Upper lobe of left lung (tissue), 6 donors: ENCODE data around the gene HNMT. TPM values are rescaled to one million over a fixed set of nuclear protein-coding genes. Genes with fewer than 3 reads are reported as not detected.

Experiments used
- ATAC-seq, 2 donors: fragments of 200-7000 bp; cut with Tn5 transposase; one replicate each; pipeline ENCODE4 v1.9.1; 2022; ENCODE audit warnings: mild to moderate bottlenecking in 2 of 2, moderate library complexity in 2 of 2; ENCODE audit not compliant: low FRiP score in 2 of 2
- DNase-seq, 2 donors: peaks; one replicate each; pipeline ENCODE4 v3.0.0-alpha.2; 2019 to 2020
- H3K27ac ChIP-seq, 4 donors: fragments of 200-600 bp; sonication (generic); one replicate each; pipeline ENCODE4 v1.5.1; 2016 to 2019
- H3K27me3 ChIP-seq, 4 donors: fragments of 200-600 bp; sonication (generic); one replicate each; pipeline ENCODE4 v1.5.1; 2017 to 2019
- H3K36me3 ChIP-seq, 4 donors: fragments of 200-600 bp; sonication (generic); one replicate each; pipeline ENCODE4 v1.5.1; 2016 to 2019
- H3K4me1 ChIP-seq, 4 donors: fragments of 200-600 bp; sonication (generic); one replicate each; pipeline ENCODE4 v1.5.1; 2018 to 2019
- H3K4me3 ChIP-seq, 4 donors: fragments of 200-600 bp; sonication (generic); one replicate each; pipeline ENCODE4 v1.5.1; 2017 to 2019; ENCODE audit warnings: mild to moderate bottlenecking in 2 of 4, moderate library complexity in 1 of 4
- H3K9me3 ChIP-seq, 4 donors: fragments of 200-600 bp; sonication (generic); one replicate each; pipeline ENCODE4 v1.5.1; 2018 to 2019
- EP300 ChIP-seq, 4 donors: sonication (generic); formaldehyde crosslinking; IDR thresholded peaks; one replicate each; pipeline ENCODE4 v1.5.1; 2017; ENCODE audit warnings: antibody characterized with exemption in 4 of 4, control low read depth in 2 of 4
- POLR2A ChIP-seq, 4 donors: fragments of 450-650 bp; IDR thresholded peaks; one replicate each; pipeline ENCODE4 v1.5.1; 2016 to 2017; ENCODE audit warnings: antibody characterized with exemption in 4 of 4, mild to moderate bottlenecking in 2 of 4
- POLR2AphosphoS5 ChIP-seq, 2 donors: sonication (generic); formaldehyde crosslinking; IDR thresholded peaks; one replicate each; pipeline ENCODE4 v1.5.1; 2017; ENCODE audit warnings: antibody characterized with exemption in 2 of 2
- WGBS, 2 donors: methylation state at CpG; one replicate each; pipeline ENCODE4 v1.1.5; 2017 to 2018; 5-methylcytosine and 5-hydroxymethylcytosine counted together
- total RNA-seq, 6 donors: library from RNA; depleted of rRNA in 4 of 6; stranded (reverse); fragments of >200 nt in 4 of 6; gene quantifications; one replicate each; pipeline versions ENCODE4 v1.1.0 to v1.2.1, GENCODE V29; 2016 to 2021
- TF ChIP-seq, protein P1 (sequence below), 6 experiments: fragments of 450-650 bp in 4 of 6; fragments of 200-600 bp in 2 of 6; sonication (generic) in 2 of 6; IDR thresholded peaks; one replicate each; pipeline ENCODE4 v1.5.1; 2016 to 2019; ENCODE audit warnings: antibody characterized with exemption in 6 of 6
- donor health status: DM: no; HTN: no; CAD: no; lungs with moderate emphysema.
- donor health status: DM: no; HTN: yes; CAD: no; lungs with severe emphysema.

HNMT gene
- total RNA-seq, 6 donors from 2014 or later: 36.1 to 81.7 (median 67.5) TPM

DNA sequence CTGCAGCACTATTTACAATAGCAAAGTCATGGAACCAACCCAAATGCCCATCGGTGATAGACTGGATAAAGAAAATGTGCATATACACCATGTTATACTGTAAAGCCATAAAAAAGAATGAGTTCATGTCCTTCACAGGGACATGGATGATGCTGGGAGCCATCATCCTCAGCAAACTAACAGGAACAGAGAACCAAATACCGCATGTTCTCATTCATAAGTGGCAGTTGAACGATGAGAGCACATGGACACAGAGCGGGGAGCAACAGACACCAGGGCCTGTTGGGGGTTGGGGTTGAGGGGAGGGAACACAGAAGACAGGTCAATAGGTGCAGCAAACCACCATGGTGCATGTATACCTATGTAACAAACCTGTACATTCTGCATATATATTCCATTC lies 33.5 kb downstream of the HNMT start:
- ATAC-seq: no peak
- no peak for DNase-seq
- no peak overlapping the region for H3K4me3 ChIP-seq
- WGBS, 2 donors: 95 to 96% methylated on average over 4 of the region's 4 CpGs
- no peaks in the 10 kb centered on the region for H3K27me3 ChIP-seq
- H3K9me3 ChIP-seq: no peaks in the 10 kb centered on the region
- H3K36me3 ChIP-seq: peaks cover 0 to 6% (median 0%) of the 10 kb centered on the region in 4 donors
- TF ChIP-seq EP300 (IDR thresholded peaks at IDR 0.05) (no peak), POLR2AphosphoS5 (IDR thresholded peaks at IDR 0.05) (no peak), POLR2A (IDR thresholded peaks at IDR 0.05) (no peak)
- TF ChIP-seq, protein P1, sequence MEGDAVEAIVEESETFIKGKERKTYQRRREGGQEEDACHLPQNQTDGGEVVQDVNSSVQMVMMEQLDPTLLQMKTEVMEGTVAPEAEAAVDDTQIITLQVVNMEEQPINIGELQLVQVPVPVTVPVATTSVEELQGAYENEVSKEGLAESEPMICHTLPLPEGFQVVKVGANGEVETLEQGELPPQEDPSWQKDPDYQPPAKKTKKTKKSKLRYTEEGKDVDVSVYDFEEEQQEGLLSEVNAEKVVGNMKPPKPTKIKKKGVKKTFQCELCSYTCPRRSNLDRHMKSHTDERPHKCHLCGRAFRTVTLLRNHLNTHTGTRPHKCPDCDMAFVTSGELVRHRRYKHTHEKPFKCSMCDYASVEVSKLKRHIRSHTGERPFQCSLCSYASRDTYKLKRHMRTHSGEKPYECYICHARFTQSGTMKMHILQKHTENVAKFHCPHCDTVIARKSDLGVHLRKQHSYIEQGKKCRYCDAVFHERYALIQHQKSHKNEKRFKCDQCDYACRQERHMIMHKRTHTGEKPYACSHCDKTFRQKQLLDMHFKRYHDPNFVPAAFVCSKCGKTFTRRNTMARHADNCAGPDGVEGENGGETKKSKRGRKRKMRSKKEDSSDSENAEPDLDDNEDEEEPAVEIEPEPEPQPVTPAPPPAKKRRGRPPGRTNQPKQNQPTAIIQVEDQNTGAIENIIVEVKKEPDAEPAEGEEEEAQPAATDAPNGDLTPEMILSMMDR (IDR thresholded peaks at IDR 0.05): no peak
- no peaks in the 10 kb centered on the region for H3K4me1 ChIP-seq
- H3K27ac ChIP-seq: no peak overlapping the region

DNA sequence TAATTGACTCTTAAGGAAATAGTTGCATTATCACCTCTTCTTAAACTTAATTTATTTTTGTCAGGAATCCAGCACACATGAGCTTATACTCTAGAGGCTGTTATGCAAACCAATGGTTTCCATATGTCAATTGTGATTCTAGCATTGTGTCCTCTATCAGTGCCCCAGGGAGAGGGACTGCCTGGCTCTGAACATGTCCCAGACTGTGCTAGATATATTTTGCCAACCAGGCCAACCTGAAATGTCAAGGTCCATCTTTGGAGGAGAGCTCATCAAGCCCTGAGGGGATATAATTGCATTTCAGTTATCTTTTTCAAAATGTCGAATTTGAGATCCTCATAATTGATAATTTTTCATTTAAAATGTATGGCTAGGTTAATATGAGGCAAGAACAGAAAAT lies 34.2 kb downstream of the HNMT start:
- H3K4me1 ChIP-seq: no peaks in the 10 kb centered on the region
- 73 to 78% methylated on average over 1 of the region's 1 CpG for WGBS, 2 donors
- no peak overlapping the region for H3K27ac ChIP-seq
- no peak for DNase-seq
- H3K27me3 ChIP-seq: no peaks in the 10 kb centered on the region
- H3K36me3 ChIP-seq: peaks cover 0 to 6% (median 0%) of the 10 kb centered on the region in 4 donors
- TF ChIP-seq, protein P1 (IDR thresholded peaks at IDR 0.05): no peak
- no peak for ATAC-seq
- H3K4me3 ChIP-seq: no peak overlapping the region
- H3K9me3 ChIP-seq: no peaks in the 10 kb centered on the region

DNA sequence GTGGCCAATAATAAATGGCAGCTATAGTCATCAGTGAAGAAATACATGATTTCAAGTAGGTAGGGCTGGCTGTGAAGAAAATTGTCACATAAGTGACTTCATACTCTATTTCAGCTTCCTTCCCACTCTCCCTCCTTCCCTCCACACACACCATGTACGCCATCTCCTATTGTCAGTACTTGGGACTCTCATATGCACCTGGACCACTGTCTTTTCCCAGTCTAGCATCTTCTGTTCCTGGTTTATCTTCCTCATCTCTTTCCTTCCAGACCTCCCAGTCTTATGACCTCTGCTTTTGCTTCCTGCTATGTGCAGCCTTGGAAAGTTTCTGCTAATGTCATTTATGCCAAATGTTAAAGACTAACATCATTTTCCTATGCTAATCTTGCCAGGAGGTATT lies 35.0 kb downstream of the HNMT start:
- H3K36me3 ChIP-seq: peaks cover 0 to 6% (median 2%) of the 10 kb centered on the region in 4 donors
- 75 to 100% methylated on average over 1 of the region's 1 CpG for WGBS, 2 donors
- TF ChIP-seq POLR2AphosphoS5 (IDR thresholded peaks at IDR 0.05) (no peak), POLR2A (IDR thresholded peaks at IDR 0.05) (no peak), EP300 (IDR thresholded peaks at IDR 0.05) (no peak)
- TF ChIP-seq, protein P1 (IDR thresholded peaks at IDR 0.05): no peak
- ATAC-seq: no peak
- H3K27me3 ChIP-seq: no peaks in the 10 kb centered on the region
- no peak overlapping the region for H3K27ac ChIP-seq
- DNase-seq: no peak
- H3K9me3 ChIP-seq: no peaks in the 10 kb centered on the region
- H3K4me3 ChIP-seq: no peak overlapping the region
- H3K4me1 ChIP-seq: no peaks in the 10 kb centered on the region

DNA sequence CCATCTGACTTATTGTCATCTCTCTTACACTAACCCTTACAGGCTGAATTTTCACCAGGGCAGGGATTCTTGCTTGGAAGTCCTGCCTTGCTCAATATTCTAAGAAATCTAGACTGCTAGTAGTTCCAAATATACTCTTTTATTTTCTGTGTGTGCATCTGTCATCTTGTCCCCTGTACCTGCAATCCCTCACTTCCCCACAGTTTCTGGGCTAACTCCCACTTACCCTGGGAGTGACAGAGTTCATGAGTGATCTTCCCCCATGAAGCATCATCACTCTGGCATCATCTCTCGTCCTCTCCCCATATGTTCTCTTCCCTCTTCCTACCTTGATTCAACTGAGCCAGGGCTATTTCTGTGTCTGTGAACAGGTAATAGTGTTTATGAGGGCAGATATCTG lies 35.7 kb downstream of the HNMT start:
- no peak overlapping the region for H3K27ac ChIP-seq
- ATAC-seq (no peak), DNase-seq (no peak)
- 77 to 96% methylated on average over 1 of the region's 1 CpG for WGBS, 2 donors
- H3K36me3 ChIP-seq: peaks cover 0 to 6% (median 4%) of the 10 kb centered on the region in 4 donors
- no peaks in the 10 kb centered on the region for H3K4me1 ChIP-seq
- no peaks in the 10 kb centered on the region for H3K27me3 ChIP-seq
- no peak overlapping the region for H3K4me3 ChIP-seq
- TF ChIP-seq EP300 (IDR thresholded peaks at IDR 0.05): no peak
- TF ChIP-seq, protein P1 (IDR thresholded peaks at IDR 0.05): no peak
- no peak for TF ChIP-seq POLR2AphosphoS5 (IDR thresholded peaks at IDR 0.05)
- no peak for TF ChIP-seq POLR2A (IDR thresholded peaks at IDR 0.05)
- no peaks in the 10 kb centered on the region for H3K9me3 ChIP-seq

DNA sequence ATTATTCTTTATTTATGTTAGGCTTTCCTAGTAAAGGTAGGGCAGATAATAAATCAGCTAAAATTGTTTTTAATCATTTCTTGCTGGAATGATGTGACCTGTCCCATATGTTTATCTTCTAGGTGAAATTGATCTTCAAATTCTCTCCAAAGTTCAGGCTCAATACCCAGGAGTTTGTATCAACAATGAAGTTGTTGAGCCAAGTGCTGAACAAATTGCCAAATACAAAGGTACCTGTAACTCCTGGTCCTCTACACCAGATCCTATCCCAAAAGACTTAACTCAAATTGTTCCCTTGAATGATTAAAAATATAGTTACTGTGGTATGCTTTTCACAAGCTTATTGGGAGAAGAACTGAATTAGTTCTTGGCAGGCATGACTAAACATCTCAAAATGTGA lies 36.5 kb downstream of the HNMT start:
- H3K9me3 ChIP-seq: no peaks in the 10 kb centered on the region
- peaks cover 0 to 6% (median 4%) of the 10 kb centered on the region in 4 donors for H3K36me3 ChIP-seq
- no peak overlapping the region for H3K4me3 ChIP-seq
- no peak for ATAC-seq
- H3K4me1 ChIP-seq: no peaks in the 10 kb centered on the region
- no peak overlapping the region for H3K27ac ChIP-seq
- no peak for DNase-seq
- no peaks in the 10 kb centered on the region for H3K27me3 ChIP-seq
- TF ChIP-seq POLR2AphosphoS5 (IDR thresholded peaks at IDR 0.05) (no peak), EP300 (IDR thresholded peaks at IDR 0.05) (no peak), POLR2A (IDR thresholded peaks at IDR 0.05) (no peak)
- TF ChIP-seq, protein P1 (IDR thresholded peaks at IDR 0.05): no peak
